HEK293T (cell line): ENCODE measurements around the gene UNC5B.
"Not testable (repeated sequence)": the region's sequence is repeated elsewhere in the genome, so short reads cannot be mapped to it uniquely, and the experiment has no call there.

Source experiments
- CTCF ChIA-PET: fragments of 350-600 bp; formaldehyde crosslinking; extraction: SDS; loops from one replicate; lab custom pipeline; 2021; ENCODE audit warnings: antibody characterized with exemption, inconsistent platforms; lab: Yijun Ruan, JAX
- POLR2A ChIA-PET: fragments of 350-600 bp; formaldehyde crosslinking; extraction: SDS; loops from one replicate; lab custom pipeline; 2020; ENCODE audit warnings: antibody characterized with exemption, inconsistent platforms; lab: Yijun Ruan, JAX
- DNase-seq: peaks from one replicate; pipeline ENCODE4 v3.0.0; 2012; ENCODE audit warnings: mixed read lengths; ENCODE audit errors: extremely low spot score
- ARNT ChIP-seq: fragments of 450-650 bp; IDR thresholded peaks from 2 replicates; pipeline ENCODE4 v1.6.1; 2017; ENCODE audit warnings: mild to moderate bottlenecking
- BHLHE40 ChIP-seq: fragments of 450-650 bp; IDR thresholded peaks from 2 replicates; pipeline ENCODE4 v1.6.1; 2016; ENCODE audit warnings: mild to moderate bottlenecking, moderate library complexity, borderline replicate concordance
- CTBP1 ChIP-seq: fragments of 450-650 bp; IDR thresholded peaks from 2 replicates; pipeline ENCODE4 v1.6.1; 2016; ENCODE audit warnings: borderline replicate concordance
- ELF4 ChIP-seq: fragments of 450-650 bp; IDR thresholded peaks from 2 replicates; pipeline ENCODE4 v1.6.1; 2017; ENCODE audit warnings: antibody characterized with exemption
- FOXA1 ChIP-seq: fragments of 450-650 bp; IDR thresholded peaks from 2 replicates; pipeline ENCODE4 v1.6.1; 2016; ENCODE audit warnings: mild to moderate bottlenecking
- FOXK2 ChIP-seq: fragments of 450-650 bp; IDR thresholded peaks from 2 replicates; pipeline ENCODE4 v1.6.1; 2016; ENCODE audit warnings: mild to moderate bottlenecking
- FOXM1 ChIP-seq: fragments of 450-650 bp; IDR thresholded peaks from 2 replicates; pipeline ENCODE4 v1.6.1; 2017; ENCODE audit warnings: mild to moderate bottlenecking, borderline replicate concordance
- HDGF ChIP-seq: fragments of 450-650 bp; IDR thresholded peaks from 2 replicates; pipeline ENCODE4 v1.6.1; 2017; ENCODE audit warnings: antibody characterized with exemption, borderline replicate concordance
- L3MBTL2 ChIP-seq: fragments of 450-650 bp; conservative IDR thresholded peaks from 2 replicates; pipeline ENCODE4 v1.6.1; 2016; ENCODE audit warnings: mild to moderate bottlenecking
- LEF1 ChIP-seq: fragments of 450-650 bp; IDR thresholded peaks from 2 replicates; pipeline ENCODE4 v1.6.1; 2017; ENCODE audit warnings: mild to moderate bottlenecking, borderline replicate concordance
- NFRKB ChIP-seq: fragments of 450-650 bp; IDR thresholded peaks from 2 replicates; pipeline ENCODE4 v1.6.1; 2016; ENCODE audit warnings: mild to moderate bottlenecking, moderate library complexity
- PKNOX1 ChIP-seq: fragments of 450-650 bp; IDR thresholded peaks from 2 replicates; pipeline ENCODE4 v1.6.1; 2016
- SP1 ChIP-seq: fragments of 450-650 bp; IDR thresholded peaks from 2 replicates; pipeline ENCODE4 v1.6.1; 2017
- SUZ12 ChIP-seq: fragments of 450-650 bp; IDR thresholded peaks from 2 replicates; pipeline ENCODE4 v1.6.1; 2016; ENCODE audit warnings: mild to moderate bottlenecking
- TARDBP ChIP-seq: fragments of 450-650 bp; IDR thresholded peaks from 2 replicates; pipeline ENCODE4 v1.6.1; 2016
- ZNF384 ChIP-seq: fragments of 450-650 bp; IDR thresholded peaks from 2 replicates; pipeline ENCODE4 v1.6.1; 2016

Gene UNC5B

GRCh38 chr10:71296086-71296485, 83.7 kb downstream of the UNC5B start:
- CTCF ChIA-PET, result interaction anchor here (0.6 kb wide), 1 partner anchor 15 kb away, joined by 5 read pairs; no protein-coding TSS in a partner anchor
- POLR2A ChIA-PET, result no interaction called here
- no peak for TF ChIP-seq CTBP1
- no peak for TF ChIP-seq SUZ12
- TF ChIP-seq PKNOX1, result no peak
- no peak for TF ChIP-seq SP1
- TF ChIP-seq LEF1, result no peak
- no peak for TF ChIP-seq BHLHE40
- no peak for TF ChIP-seq L3MBTL2
- no peak for TF ChIP-seq NFRKB
- no peak for TF ChIP-seq HDGF
- no peak for TF ChIP-seq FOXM1
- TF ChIP-seq ARNT, result no peak
- no peak for TF ChIP-seq ZNF384
- no peak for TF ChIP-seq TARDBP
- no peak for TF ChIP-seq FOXK2
- TF ChIP-seq FOXA1, result no peak
- no peak for TF ChIP-seq ELF4
- DNase-seq, result no peak

GRCh38 chr10:71296811-71297210, 84.4 kb downstream of the UNC5B start:
- POLR2A ChIA-PET, DNase-seq, CTCF ChIA-PET: not testable (repeated sequence)

GRCh38 chr10:71297343-71297742, 85.0 kb downstream of the UNC5B start:
- no peak for DNase-seq
- CTCF ChIA-PET, result interaction anchor here (0.6 kb wide), 2 partner anchors 121 to 194 kb away, joined by 3 to 6 read pairs; no protein-coding TSS in a partner anchor
- POLR2A ChIA-PET, result no interaction called here
- TF ChIP-seq PKNOX1 (no peak), SP1 (no peak), BHLHE40 (no peak), FOXM1 (no peak), TARDBP (no peak), HDGF (no peak)

- ChIA-PET CTCF (no interaction called here), POLR2A (no interaction called here)
- TF ChIP-seq L3MBTL2 (no peak), BHLHE40 (no peak), SP1 (no peak), NFRKB (no peak), ARNT (no peak)
- DNase-seq, result no peak
These were observed 86.9 kb downstream of the UNC5B start for GRCh38 chr10:71299071-71299785.

GRCh38 chr10:71300555-71301370, 88.4 kb downstream of the UNC5B start:
- ChIA-PET POLR2A (no interaction called here), CTCF (no interaction called here)
- TF ChIP-seq HDGF, result no peak
- TF ChIP-seq BHLHE40, result no peak
- no peak for TF ChIP-seq SUZ12
- no peak for TF ChIP-seq FOXK2
- TF ChIP-seq ZNF384, result no peak
- TF ChIP-seq NFRKB, result no peak
- no peak for TF ChIP-seq PKNOX1
- TF ChIP-seq TARDBP, result no peak
- no peak for TF ChIP-seq SP1
- no peak for TF ChIP-seq L3MBTL2
- TF ChIP-seq FOXM1, result no peak
- no peak for TF ChIP-seq CTBP1
- no peak for TF ChIP-seq FOXA1
- DNase-seq, result no peak

GRCh38 chr10:71301371-71301916, 89.1 kb downstream of the UNC5B start:
- ChIA-PET CTCF (no interaction called here), POLR2A (no interaction called here)
- no peak for DNase-seq
- TF ChIP-seq NFRKB, result no peak
- no peak for TF ChIP-seq PKNOX1
- no peak for TF ChIP-seq SUZ12
- TF ChIP-seq FOXA1, result no peak
- TF ChIP-seq LEF1, result no peak
- TF ChIP-seq ZNF384, result no peak
- TF ChIP-seq HDGF, result no peak
- TF ChIP-seq TARDBP, result no peak
- TF ChIP-seq FOXK2, result no peak
- no peak for TF ChIP-seq ARNT
- TF ChIP-seq CTBP1, result no peak
